ENCODE data around the gene SLC5A10.
"Not testable (repeated sequence)": the region's sequence is repeated elsewhere in the genome, so short reads cannot be mapped to it uniquely, and the experiment has no call there.

Gene SLC5A10

DNA sequence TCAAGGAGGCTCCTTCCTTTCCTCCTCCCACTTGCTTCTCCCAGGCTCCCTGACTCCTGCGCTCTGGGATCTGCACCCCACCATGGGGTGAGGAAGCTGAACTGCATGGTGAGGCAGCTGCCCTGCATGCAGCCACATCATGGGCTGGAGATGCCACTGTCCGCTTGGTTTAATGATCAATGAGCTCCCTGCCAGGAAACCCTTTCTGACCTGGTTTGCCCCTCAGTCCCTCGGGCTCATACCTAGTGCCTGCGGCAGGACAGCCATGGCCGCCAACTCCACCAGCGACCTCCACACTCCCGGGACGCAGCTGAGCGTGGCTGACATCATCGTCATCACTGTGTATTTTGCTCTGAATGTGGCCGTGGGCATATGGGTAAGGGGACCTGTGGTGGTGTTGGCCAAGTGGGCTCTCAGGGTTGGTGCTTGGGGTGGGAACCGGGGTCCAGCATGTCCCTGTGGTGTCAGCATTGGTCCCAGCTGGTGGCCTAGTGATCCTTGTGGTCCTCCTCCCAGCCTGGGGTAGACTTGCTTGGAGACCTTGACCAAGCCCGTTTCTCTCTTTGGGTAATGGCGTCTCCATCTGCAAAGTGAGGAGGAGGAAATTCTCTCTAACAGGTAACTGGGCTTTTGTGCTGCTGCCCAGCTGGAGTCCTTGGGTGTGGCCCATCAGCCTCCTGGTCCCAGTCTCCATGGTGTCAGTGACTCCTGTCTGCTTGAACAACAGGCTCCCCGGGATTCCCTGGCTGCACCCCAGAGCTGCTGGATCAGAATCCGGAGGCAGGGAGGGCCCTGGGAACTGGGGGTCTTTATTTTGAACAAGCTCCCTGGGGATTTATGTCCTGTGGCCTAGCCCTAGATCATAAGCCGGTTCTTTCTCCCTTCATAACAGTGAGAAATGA is at the start of gene SLC5A10:
TSS of gene SLC5A10 (plus strand) at position 225 of the 902 bp plus-strand sequence. CDS start at position 266, 41 bp downstream.
- no peak for DNase-seq

DNA sequence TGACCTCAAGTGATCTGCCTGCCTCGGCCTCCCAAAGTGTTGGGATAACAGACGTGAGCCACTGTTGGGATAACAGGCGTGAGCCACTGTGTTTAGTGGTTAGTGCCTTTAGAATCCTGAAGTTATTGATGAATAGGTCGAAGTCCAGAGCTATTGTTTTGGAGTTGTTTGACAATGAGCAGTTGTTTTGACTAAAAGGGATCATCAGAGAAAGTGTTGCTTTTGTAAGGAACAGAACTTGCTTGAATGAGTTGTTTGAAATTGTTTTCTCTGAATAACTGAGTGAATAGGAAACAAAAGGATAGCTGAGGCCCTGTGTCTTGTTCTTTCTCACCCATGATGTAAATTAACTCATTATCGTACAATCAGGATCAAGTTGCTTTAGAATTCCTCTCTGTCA is 47.5 kb upstream of the SLC5A10 start:
- DNase-seq: no peak

DNA sequence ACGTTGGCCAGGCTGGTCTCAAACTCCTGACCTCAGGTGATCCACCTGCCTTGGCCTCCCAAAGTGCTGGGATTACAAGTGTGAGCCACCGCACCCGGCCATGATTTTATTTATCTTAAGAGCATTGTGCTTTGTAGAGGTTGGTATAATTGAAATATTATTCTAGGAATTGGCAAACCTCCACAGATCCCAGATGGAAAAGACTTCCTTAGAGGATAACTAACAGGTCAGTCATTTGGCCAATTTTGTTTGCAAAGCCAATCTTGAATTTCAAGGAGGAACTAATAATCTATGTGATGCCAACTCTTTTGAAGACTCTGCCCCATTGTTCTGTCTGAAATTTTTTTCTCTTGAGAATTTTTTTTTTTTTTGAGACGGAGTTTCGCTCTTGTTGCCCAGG is 46.7 kb upstream of the SLC5A10 start:
- no peak for DNase-seq

DNA sequence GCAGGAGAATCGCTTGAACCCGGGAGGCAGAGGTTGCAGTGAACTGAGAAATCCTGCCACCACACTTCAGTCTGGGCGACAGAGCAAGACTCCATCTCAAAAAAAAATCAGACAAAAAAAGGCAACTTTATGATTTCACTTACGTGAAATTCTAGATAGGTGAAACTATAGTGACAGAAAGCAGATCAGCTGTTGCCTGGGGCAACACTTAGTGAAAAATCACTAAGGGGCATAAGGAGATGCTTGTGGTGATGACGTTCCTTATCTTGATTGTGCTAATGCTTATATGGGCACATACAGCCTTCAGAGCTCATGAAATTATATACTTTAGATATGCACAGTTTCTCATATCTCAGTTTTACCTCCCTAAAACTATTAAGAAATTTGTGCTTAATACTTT is 41.6 kb upstream of the SLC5A10 start:
- DNase-seq: no peak

DNA sequence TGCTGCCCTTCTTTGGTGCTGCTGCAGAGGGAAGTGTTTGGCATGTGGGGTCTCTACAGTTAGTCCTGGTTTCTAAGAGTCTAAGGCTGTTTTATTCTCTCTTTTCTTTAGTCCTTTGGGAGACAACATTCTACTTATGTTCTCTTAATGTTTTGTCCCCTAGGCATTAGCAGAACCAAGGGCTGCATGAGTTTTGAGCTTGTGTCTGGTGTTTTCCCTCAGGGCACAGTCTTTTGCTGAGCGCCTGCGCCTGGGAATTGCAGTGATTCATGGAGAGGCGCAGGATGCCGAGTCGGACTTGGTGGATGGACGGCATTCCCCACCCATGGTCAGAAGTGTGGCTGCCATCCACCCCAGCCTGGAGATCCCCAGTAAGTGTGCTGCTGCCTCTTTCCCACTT is 41.1 kb upstream of the SLC5A10 start:
- no peak for DNase-seq

DNA sequence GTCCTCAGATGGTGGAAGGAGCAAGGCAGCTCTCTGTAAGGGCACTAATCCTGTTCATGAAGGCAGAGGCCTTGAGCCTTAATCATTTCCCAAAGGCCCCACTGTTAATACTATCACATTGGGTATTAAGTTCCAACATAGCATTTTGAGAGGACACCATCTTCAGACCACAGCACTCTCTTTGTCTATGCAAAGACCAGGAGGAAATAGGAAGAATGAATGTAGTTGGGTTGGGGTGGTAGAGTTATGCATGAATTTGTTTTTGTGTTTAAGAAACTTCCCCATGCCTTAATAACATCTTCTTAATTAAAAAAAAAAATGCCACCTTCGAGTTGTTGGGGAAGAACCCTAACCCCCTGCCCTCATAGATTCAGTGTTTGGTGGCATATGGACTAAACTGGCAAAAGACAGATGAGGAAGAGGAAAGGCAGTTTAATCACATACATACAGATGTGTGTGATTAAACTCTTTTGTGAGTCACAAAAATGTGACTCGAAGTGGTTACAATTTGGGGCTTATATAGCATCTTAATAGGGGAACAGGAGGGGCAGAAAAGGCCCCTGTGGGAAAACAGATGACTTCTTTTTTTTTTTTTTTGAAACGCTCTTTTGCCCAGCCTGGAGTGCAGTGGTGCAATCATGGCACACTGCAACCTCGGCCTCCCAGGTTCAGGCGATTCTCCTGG is 35.0 kb upstream of the SLC5A10 start:
- DNase-seq: no peak

DNA sequence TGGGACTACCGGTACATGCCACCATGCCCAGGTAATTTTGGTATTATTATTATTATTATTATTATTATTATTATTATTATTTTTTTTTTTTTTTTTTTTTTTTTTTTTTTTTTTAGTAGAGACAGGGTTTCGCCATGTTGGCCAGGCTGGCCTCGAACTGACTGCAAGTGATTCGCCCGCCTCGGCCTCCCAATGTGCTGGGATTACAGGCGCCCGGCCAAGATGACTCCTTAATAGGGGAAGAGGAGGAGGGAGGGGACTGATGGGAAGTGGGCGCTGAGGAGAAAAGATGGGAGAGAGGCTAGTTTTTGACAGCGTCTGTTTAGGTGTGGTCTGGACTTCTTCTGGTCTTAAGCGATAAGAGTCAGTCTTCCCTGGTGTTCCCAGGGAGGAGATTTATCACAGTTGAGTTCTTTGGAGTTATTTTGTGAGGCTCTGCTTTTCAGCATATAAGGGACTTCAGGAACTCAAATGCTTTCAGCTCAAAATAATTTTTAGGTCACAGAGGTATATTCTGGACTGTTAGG is 34.4 kb upstream of the SLC5A10 start:
- no peak for DNase-seq

DNA sequence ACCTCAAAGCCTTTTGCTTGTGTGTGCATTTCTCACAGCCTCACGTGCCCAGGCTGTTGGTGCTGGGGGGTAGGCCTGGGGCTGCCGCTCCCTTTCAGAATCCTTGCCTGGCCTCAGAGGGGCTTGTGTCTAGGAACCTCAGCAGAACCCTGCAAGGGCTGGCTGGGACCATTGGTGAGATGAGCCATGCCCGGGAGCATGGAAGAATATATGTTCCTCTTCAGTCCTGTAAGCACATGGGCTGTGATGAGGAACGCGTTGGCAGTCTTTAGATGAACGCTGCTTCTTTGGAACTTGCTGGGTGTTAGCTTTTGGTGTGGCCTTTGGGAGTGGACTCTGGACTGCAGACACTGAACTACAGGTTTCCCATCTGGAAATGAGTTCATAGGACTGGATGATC is 32.0 kb upstream of the SLC5A10 start:
- DNase-seq: no peak

DNA sequence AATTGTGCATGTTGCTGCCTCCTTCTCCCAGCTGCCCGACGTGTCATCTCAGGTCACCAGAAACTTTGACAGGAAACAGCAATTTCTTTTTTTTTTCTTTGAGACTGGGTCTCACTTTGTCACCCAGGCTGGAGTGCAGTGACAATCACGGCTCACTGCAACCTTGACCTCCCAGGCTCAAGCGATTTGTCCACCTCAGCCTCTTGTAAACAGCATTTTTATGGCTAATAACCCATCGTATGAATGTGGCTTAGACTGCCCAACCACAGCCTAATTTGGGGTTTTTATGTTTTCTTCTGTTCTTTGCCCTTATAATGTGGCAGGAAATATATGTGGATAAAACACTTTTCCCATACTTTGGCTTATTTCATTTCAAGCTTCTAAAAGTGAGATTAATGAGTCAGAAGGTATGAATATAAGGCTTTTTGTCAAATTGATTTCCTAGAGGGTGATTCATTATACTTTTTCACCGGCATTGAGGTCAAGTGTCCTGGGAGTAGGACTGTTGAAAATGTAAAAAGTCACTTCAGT is 31.0 kb upstream of the SLC5A10 start:
- no peak for DNase-seq

DNA sequence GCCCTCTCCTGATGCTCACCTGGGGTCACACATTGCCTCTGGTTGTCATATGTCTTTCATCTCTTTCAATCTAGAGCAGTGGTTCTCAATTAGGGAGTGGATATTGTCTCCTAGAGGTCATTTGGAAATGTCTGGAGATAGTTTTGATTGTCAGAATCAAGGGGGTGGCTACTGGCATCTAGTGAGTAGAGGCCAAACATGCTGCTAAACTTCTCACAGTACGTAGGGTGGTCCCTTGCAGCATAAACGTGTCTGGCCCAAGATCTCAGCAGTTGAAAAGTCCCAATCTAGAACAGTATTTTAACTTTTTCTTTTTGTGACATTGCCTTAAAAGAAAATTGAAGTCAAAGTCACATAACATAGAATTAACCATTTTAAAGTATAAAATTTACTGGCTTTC is 30.5 kb upstream of the SLC5A10 start:
- no peak for DNase-seq

DNA sequence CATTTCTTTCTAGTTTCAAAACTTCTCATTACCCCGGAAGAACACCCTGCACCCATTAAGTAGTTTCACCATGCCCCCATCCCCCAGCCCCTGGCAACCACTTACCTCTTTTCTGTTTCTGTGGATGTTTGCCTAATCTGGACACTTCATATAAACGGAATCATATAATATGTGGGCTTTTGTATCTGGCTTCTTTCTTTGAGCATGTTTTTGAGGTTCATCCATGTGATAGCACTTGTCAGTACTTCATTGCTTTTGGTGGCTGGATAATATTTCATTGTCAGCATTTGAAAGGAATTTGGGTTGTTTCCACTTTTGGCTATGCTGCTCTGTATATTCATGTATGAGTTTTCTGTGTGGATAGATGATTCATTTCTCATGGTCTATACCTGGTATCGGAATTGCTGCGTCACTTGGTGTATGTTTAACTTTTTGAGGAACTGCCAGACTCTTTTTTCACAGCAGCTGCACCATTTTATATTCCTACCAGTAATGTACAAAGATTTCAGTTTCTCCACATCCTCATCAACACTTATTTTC is 30.0 kb upstream of the SLC5A10 start:
- no peak for DNase-seq

DNA sequence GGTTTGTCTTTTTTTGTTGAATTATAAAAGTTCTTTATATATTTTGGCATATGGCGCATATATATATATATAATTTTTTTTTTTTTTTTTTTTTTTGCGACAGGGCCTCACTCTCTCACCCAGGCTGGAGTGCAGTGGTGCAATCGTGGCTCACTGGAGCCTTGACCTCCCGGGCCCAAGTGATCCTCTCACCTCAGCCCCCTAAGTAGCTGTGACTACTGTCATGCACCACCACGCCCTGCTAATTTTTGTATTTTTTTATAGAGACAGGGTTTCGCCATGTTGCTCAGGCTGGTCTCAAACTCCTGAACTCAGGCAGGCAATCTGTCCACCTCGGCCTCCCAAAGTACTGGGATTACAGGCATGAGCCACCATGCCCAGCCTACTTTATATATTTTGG is 29.4 kb upstream of the SLC5A10 start:
- not testable (repeated sequence) for DNase-seq

DNA sequence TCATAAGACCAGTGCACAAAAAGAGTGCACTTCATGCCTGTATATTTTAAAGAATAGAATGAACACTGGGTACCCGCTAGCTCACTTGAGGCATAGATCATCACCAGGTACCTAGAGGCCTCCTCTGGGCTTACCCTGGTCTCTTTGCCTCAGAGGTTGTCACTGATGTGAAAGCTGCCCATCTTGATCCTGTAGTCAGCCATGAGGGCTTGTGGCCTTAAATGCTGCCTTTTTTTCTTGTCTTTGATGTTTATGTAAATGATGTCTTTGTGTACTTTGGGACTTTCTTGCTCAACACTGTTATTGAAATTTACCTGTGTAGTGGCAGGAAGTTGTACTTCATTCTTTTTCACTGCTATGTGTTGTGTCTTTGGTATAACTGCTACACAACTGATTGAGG is 26.8 kb upstream of the SLC5A10 start:
- DNase-seq: no peak

DNA sequence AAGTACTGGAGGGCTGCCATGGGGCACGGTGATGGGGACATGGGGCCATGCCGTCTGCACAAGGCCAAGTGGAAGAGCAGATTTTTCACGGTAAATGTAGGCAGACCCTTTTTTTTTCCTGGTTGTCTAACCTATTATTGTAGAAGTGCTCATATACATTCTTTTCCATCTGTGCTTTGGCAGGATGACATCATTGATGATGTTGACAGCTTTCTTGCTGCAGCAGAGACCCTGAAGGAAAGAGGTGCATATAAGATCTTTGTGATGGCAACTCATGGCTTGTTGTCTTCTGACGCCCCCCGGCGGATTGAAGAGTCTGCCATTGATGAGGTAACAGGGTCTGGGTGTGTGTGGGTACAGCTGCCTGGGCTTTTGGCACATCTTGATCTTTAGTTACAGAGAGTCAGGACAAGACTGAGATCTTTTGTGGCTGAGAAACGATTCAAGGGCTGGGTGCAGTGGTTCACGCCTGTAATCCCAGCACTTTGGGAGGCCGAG is 23.3 kb upstream of the SLC5A10 start:
- DNase-seq: no peak

DNA sequence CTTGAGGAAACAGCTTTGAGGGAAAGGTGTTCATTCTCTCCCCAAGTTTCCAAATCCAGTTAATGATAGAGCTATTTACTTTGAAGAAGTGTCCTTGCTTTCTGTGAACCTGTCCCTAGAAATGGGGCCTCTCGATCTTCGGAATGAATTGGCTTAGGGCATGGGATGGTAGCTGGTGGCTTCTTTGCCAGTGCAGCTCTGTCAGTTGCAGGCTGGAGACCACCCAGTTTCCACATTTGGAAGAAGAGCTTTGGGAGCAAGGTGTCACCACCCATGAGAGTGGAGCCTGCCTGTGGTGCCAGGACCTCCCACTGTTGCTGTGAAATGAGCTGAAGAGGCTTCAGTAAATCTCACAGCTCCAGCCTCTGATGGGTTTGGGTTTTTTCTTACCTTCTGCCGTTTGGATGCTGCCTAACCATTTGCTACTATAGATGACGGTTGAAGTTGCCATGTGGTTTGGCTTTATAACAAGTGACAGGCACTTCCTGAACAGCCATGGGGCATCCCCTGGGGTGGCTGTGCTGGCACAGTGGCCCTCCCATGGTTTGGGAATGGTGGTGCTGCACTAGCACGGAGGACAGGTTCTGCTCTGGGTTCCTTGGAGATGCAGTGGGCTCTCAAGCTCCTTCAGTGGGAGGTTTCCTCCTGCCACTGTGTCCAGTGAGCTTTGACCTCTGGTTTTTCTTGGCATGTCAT is 19.5 kb upstream of the SLC5A10 start:
- no peak for DNase-seq

DNA sequence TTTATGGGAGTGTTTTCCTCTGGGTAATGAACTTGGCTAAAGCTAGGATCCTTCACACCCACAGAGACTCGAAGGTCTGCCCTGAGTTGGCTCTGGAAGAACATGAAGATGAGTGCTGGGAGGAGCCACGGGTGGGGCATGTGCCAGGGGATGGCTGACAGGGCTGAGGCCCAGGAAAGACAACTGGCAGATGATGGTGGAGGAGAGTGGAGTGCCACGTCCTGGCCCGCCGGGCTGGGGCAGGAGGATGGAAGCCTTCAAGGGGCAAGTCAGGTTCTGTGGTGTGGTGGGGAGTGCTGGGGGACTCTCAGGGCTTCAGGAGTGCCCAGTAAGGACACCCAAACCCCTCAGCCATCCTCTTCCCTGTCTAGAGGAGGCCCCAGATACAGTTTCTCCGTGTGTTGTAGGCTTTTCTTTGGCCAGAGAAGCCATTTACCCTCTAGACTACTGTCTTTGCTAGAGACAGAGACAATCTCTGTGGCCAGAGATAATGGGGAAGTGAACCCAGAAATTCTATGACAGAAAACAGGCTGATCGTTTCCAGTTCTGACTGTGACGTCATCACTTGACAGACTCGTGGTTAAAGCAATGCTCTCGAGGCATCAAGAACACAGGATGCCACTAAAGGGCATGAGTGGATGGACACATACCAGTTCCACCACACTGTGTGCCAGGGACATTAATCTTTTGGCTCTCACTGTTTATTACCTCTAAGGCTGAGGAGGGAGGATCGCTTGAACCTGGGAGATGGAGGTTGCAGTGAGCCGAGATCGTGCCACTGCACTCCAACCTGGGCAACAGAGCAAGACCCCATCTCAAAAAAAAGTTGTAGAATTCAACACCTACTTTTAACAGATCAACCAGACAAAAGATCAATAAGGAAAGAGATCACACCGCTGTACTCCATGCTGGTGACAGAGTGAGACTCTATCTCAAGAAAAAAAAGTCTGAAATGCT is 18.6 kb upstream of the SLC5A10 start:
- DNase-seq: no peak

DNA sequence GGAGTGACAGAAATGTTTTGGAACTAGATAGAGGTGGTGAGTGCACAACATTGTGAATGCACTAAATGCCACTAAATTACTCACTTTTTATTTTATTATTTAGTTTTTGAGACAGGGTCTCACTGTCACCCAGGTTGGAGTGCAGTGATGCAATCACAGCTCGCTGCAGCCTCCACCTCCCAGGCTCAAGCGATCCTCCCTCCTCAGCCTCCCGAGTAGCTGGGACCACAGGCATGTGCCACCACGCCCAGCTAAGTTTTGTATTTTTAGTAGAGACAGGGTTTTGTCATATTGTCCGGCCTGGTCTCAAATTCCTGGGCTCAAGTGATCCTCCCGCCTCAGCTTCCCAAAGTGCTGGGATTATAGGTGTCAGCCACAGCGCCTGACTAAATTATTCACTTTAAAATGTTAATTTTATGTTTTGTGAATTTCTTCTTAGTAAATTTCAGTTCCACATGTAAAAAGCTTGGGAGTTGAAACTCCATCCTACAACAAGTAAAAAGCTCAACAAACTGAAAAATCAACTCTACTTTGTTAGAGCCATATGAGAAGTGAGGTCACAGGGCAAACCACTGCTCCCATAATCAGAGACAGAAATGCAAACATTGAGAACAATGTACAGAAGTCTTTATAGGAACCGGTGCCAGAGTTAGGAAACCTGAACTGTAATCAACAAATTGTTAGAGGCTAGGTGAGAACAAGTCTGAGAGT is 13.8 kb upstream of the SLC5A10 start:
- DNase-seq: no peak

DNA sequence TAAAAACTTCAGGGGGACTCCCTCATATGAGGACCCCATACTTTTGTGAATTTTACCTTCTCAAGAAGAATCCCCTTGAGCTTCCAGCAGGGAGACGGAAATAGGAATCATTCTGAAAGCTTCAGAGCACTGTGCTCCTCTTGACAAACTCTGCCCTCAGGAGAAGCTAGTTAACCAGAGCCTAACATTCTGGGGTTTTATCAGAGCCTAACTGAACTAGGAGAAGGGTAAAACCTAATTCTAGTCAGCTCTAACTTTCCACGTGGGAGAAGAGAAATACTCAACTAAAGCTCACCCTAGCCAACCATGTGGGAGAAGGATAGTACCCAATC is 13.3 kb upstream of the SLC5A10 start:
- DNase-seq: no peak

DNA sequence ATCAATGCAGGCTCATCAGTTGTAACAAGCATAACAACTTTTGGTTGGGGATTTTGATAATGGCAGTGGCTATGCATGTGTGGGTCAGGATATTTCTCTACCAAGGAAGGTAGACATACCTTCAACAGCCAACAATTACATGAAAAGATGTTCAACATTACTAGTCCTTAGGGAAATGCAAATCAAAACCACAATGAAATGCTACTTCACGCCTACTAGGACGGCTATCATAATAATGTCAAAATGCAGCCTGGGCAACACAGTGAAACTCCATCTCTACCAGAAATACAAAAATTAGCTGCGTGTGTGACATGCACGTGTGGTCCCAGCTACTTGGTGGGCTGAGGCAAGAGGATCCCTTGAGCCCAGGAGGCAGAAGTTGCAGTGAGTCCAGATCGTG is 7.3 kb upstream of the SLC5A10 start:
- DNase-seq: no peak

DNA sequence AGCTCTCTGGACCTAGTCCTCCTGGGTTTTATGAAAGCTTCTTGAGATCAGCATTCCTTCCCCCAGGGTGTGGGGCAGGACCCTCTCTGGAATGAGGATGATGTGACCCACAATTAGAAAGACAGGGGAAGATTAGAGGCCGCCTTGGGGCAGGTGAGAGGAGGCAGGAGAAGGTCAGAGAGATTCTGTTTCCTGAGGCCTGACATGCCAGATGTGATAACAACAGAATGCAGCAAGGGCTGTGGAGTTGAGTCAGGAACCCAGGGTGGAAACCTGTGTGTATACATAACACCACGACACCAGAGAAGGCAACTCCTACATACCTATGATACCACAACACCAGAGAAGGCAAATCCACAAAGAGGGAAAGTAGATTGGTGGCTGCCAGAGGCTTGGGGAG is 5.4 kb upstream of the SLC5A10 start:
- DNase-seq: no peak

DNA sequence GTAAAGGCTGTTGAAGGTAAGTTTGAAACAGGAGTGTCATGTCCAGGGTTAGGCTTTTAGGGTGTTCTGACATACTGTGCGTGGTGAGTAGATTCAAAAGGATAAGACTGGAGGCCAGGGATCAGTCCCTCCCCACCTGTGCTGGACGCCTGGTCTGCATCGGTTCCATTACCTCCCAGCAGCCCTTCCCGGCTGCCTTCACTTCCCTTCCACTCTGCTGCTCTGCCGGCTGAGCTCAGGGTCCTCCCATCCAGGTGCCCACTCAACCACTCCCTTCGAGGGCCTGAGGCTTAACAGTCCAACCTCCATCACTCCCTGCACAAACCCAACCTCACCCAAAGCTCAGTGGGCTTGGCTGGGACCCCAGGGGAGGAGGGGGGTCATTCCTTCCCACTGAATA is 4.1 kb upstream of the SLC5A10 start:
- DNase-seq: no peak

All from activated CD4-positive, alpha-beta T cell treated with anti-CD3 and anti-CD28 coated beads, Interleukin-2, amount 50 U/mL, for 4 hours (primary cell).